WTC11 (cell line): ENCODE data around the gene SRRM3.

Source experiments
- ATF2 ChIP-seq: sonication (generic); formaldehyde crosslinking; IDR thresholded peaks from 2 replicates; pipeline ENCODE4 v1.8.1; 2022; ENCODE audit warnings: low read depth, missing genetic modification reagents, borderline replicate concordance
- CTCF ChIP-seq: fragments of 200-600 bp; IDR thresholded peaks from 2 replicates; pipeline ENCODE4 v1.8.0; 2022; ENCODE audit warnings: antibody characterized with exemption
- ELF4 ChIP-seq: sonication (generic); formaldehyde crosslinking; IDR thresholded peaks from 2 replicates; pipeline ENCODE4 v1.8.1; 2022; ENCODE audit warnings: low read depth, mild to moderate bottlenecking, moderate library complexity, missing genetic modification reagents
- ESRRA ChIP-seq: sonication (generic); formaldehyde crosslinking; IDR thresholded peaks from 2 replicates; pipeline ENCODE4 v1.8.1; 2022; ENCODE audit warnings: mild to moderate bottlenecking, missing genetic modification reagents, borderline replicate concordance
- GABPB1 ChIP-seq: sonication (generic); formaldehyde crosslinking; IDR thresholded peaks from 2 replicates; pipeline ENCODE4 v1.8.1; 2023; ENCODE audit warnings: mild to moderate bottlenecking, missing genetic modification reagents
- IRF1 ChIP-seq: sonication (generic); formaldehyde crosslinking; IDR thresholded peaks from 2 replicates; pipeline ENCODE4 v1.8.0; 2023; ENCODE audit warnings: missing genetic modification reagents
- JUN ChIP-seq: sonication (generic); formaldehyde crosslinking; IDR thresholded peaks from 2 replicates; pipeline ENCODE4 v1.8.0; 2023; ENCODE audit warnings: mild to moderate bottlenecking, missing genetic modification reagents
- RELA ChIP-seq: sonication (generic); formaldehyde crosslinking; IDR thresholded peaks from 2 replicates; pipeline ENCODE4 v1.8.1; 2022; ENCODE audit warnings: missing genetic modification reagents, mild to moderate bottlenecking, borderline replicate concordance
- SOX15 ChIP-seq: fragments of 250-450 bp; sonication (Bioruptor Pico); IDR thresholded peaks from 2 replicates; pipeline ENCODE4 v1.9.0; 2021; ENCODE audit warnings: mild to moderate bottlenecking
- STAT6 ChIP-seq: sonication (generic); formaldehyde crosslinking; conservative IDR thresholded peaks from 2 replicates; pipeline ENCODE4 v1.8.1; 2023; ENCODE audit warnings: mild to moderate bottlenecking, low read depth, missing genetic modification reagents, moderate library complexity
- USF2 ChIP-seq: sonication (generic); formaldehyde crosslinking; IDR thresholded peaks from 2 replicates; pipeline ENCODE4 v1.8.1; 2023; ENCODE audit warnings: mild to moderate bottlenecking, missing genetic modification reagents, moderate library complexity
- ZNF138 ChIP-seq: sonication (generic); formaldehyde crosslinking; conservative IDR thresholded peaks from 2 replicates; pipeline ENCODE4 v1.8.1; 2022; ENCODE audit warnings: mild to moderate bottlenecking, moderate library complexity, missing genetic modification reagents
- TF ChIP-seq, protein P1 (sequence below): sonication (generic); formaldehyde crosslinking; IDR thresholded peaks from 2 replicates; pipeline ENCODE4 v1.8.1; 2023; ENCODE audit warnings: mild to moderate bottlenecking, missing genetic modification reagents

- TF ChIP-seq CTCF (no peak), RELA (CRISPR knock-in tag) (no peak), JUN (CRISPR knock-in tag) (no peak), SOX15 (CRISPR knock-in tag) (no peak), GABPB1 (CRISPR knock-in tag) (no peak), STAT6 (CRISPR knock-in tag) (no peak), ATF2 (CRISPR knock-in tag) (no peak), ESRRA (CRISPR knock-in tag) (no peak), USF2 (CRISPR knock-in tag) (no peak), IRF1 (CRISPR knock-in tag) (no peak), ZNF138 (CRISPR knock-in tag) (no peak), ELF4 (CRISPR knock-in tag) (no peak)
- TF ChIP-seq, protein P1, sequence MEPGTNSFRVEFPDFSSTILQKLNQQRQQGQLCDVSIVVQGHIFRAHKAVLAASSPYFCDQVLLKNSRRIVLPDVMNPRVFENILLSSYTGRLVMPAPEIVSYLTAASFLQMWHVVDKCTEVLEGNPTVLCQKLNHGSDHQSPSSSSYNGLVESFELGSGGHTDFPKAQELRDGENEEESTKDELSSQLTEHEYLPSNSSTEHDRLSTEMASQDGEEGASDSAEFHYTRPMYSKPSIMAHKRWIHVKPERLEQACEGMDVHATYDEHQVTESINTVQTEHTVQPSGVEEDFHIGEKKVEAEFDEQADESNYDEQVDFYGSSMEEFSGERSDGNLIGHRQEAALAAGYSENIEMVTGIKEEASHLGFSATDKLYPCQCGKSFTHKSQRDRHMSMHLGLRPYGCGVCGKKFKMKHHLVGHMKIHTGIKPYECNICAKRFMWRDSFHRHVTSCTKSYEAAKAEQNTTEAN (CRISPR knock-in tag) = no peak
These were observed 95.3 kb downstream of the SRRM3 start for GRCh38 chr7:76296743-76297740.
